NCI-H1930 (cell line): ENCODE results near the gene ZNF486.
"Not testable (repeated sequence)": the region's sequence is repeated elsewhere in the genome, so short reads cannot be mapped to it uniquely, and the experiment has no call there.

Experiments
- DNase-seq, 2 experiments: peaks; one replicate each; lab custom pipeline; 2025; lab: John Stamatoyannopoulos, UW

ZNF486 gene

GRCh38 chr19:20167020-20167644 is at the start of gene ZNF486:
Gene ZNF486 (plus strand): TSS chr19:20167214. CDS start chr19:20167331, 117 bp downstream.
- DNase-seq: no peak

GRCh38 chr19:20118064-20118839 is 48.8 kb upstream of the ZNF486 start:
- not testable (repeated sequence) for DNase-seq

- no peak for DNase-seq
Observed at GRCh38 chr19:20124879-20125278, 42.1 kb upstream of the ZNF486 start.

- not testable (repeated sequence) for DNase-seq
Observed at GRCh38 chr19:20132933-20133332, 34.1 kb upstream of the ZNF486 start.

GRCh38 chr19:20137714-20138113 is 29.3 kb upstream of the ZNF486 start:
- DNase-seq: not testable (repeated sequence)

GRCh38 chr19:20151617-20152145 is 15.3 kb upstream of the ZNF486 start:
- DNase-seq: no peak

GRCh38 chr19:20152506-20152905 is 14.5 kb upstream of the ZNF486 start:
- DNase-seq: not testable (repeated sequence)

GRCh38 chr19:20153281-20153680 is 13.7 kb upstream of the ZNF486 start:
- no peak for DNase-seq

- no peak for DNase-seq
Observed at GRCh38 chr19:20154636-20155035, 12.4 kb upstream of the ZNF486 start.

GRCh38 chr19:20162821-20163220 is 4.2 kb upstream of the ZNF486 start:
- DNase-seq: no peak

GRCh38 chr19:20164456-20164855 is 2.6 kb upstream of the ZNF486 start:
- DNase-seq: no peak

GRCh38 chr19:20165971-20166592 is 932 bp upstream of the ZNF486 start:
- no peak for DNase-seq

GRCh38 chr19:20167651-20168122 is 673 bp downstream of the ZNF486 start:
- DNase-seq: no peak

GRCh38 chr19:20171285-20171684 is 4.3 kb downstream of the ZNF486 start:
- no peak for DNase-seq

- DNase-seq: not testable (repeated sequence)
Observed at GRCh38 chr19:20175848-20176247, 8.8 kb downstream of the ZNF486 start.

- not testable (repeated sequence) for DNase-seq
Observed at GRCh38 chr19:20179956-20180355, 12.9 kb downstream of the ZNF486 start.

GRCh38 chr19:20182222-20182785 is 15.3 kb downstream of the ZNF486 start:
- no peak for DNase-seq

GRCh38 chr19:20186174-20186573 is 19.2 kb downstream of the ZNF486 start:
- DNase-seq: no peak

- DNase-seq: no peak
Observed at GRCh38 chr19:20197747-20198146, 30.7 kb downstream of the ZNF486 start.

- no peak for DNase-seq
Observed at GRCh38 chr19:20209051-20209450, 42.0 kb downstream of the ZNF486 start.

- DNase-seq: not testable (repeated sequence)
Observed at GRCh38 chr19:20214366-20214765, 47.4 kb downstream of the ZNF486 start.

- DNase-seq: not testable (repeated sequence)
Observed at GRCh38 chr19:20221605-20222004, 54.6 kb downstream of the ZNF486 start.
